ENCODE data around the gene ZNF66.
"Not testable (repeated sequence)": the region's sequence is repeated elsewhere in the genome, so short reads cannot be mapped to it uniquely, and the experiment has no call there.

Gene ZNF66

GRCh38 chr19:20776083-20777076 is at the start of gene ZNF66:
Gene ZNF66, plus strand, starts transcription at chr19:20776304. Its CDS starts 144 bp downstream, at chr19:20776448.
- Histone ChIP-seq H3K9me2 (replicated peaks; ENCODE audit: low read depth, low read length) (no peaks in the 10 kb centered on the region), H3K79me2 (ENCODE audit: insufficient read depth, low read length) (peaks cover 37% of the 10 kb centered on the region), H3K4me1 (ENCODE audit: insufficient read depth, low read length, poor library complexity, severe bottlenecking) (peaks cover 18% of the 10 kb centered on the region), H3K4me2 (ENCODE audit: low read depth, low read length, poor library complexity, severe bottlenecking) (peak within 1 kb of the TSS; percentile 83), H2AFZ (ENCODE audit: low read length) (peak within 1 kb of the TSS; percentile 68), H3K36me3 (ENCODE audit: insufficient read depth, low read length) (no peaks in the 10 kb centered on the region), H3K9me3 (ENCODE audit: insufficient read depth, low read depth, low read length) (no peaks in the 10 kb centered on the region), H3K4me3 (ENCODE audit: low read length, poor library complexity, severe bottlenecking) (peak within 1 kb of the TSS; percentile 85), H3K9ac (ENCODE audit: low read depth, low read length, poor library complexity, severe bottlenecking) (peak within 1 kb of the TSS; percentile 88), H3F3A (ENCODE audit: low read depth) (no peaks in the 10 kb centered on the region), H3K27me3 (ENCODE audit: insufficient read depth, low read length, poor library complexity, severe bottlenecking) (no peaks in the 10 kb centered on the region), H4K20me1 (ENCODE audit: insufficient read depth, low read length, poor library complexity, severe bottlenecking) (no peaks in the 10 kb centered on the region)
- TF ChIP-seq CTCF (conservative IDR thresholded peaks at IDR 0.05; ENCODE audit: low read length) = no peak
- no peak for TF ChIP-seq EZH2phosphoT487 (IDR thresholded peaks at IDR 0.05; ENCODE audit: borderline replicate concordance)

GRCh38 chr19:20750169-20750568 is 25.9 kb upstream of the ZNF66 start:
- H3F3A ChIP-seq (ENCODE audit: low read depth); H3K9me3 ChIP-seq (ENCODE audit: insufficient read depth, low read depth, low read length); H2AFZ ChIP-seq (ENCODE audit: low read length); H4K20me1 ChIP-seq (ENCODE audit: insufficient read depth, low read length, poor library complexity, severe bottlenecking); H3K4me3 ChIP-seq (ENCODE audit: low read length, poor library complexity, severe bottlenecking); H3K9me2 ChIP-seq (replicated peaks; ENCODE audit: low read depth, low read length); H3K4me2 ChIP-seq (ENCODE audit: low read depth, low read length, poor library complexity, severe bottlenecking); H3K27me3 ChIP-seq (ENCODE audit: insufficient read depth, low read length, poor library complexity, severe bottlenecking); H3K79me2 ChIP-seq (ENCODE audit: insufficient read depth, low read length); H3K9ac ChIP-seq (ENCODE audit: low read depth, low read length, poor library complexity, severe bottlenecking); H3K4me1 ChIP-seq (ENCODE audit: insufficient read depth, low read length, poor library complexity, severe bottlenecking); H3K36me3 ChIP-seq (ENCODE audit: insufficient read depth, low read length): not testable (repeated sequence)

GRCh38 chr19:20752291-20752690 is 23.8 kb upstream of the ZNF66 start:
- not testable (repeated sequence) for H3K27me3 ChIP-seq (ENCODE audit: insufficient read depth, low read length, poor library complexity, severe bottlenecking); H4K20me1 ChIP-seq (ENCODE audit: insufficient read depth, low read length, poor library complexity, severe bottlenecking); H3K79me2 ChIP-seq (ENCODE audit: insufficient read depth, low read length)

GRCh38 chr19:20769225-20769736 is 6.8 kb upstream of the ZNF66 start:
- not testable (repeated sequence) for H3K9me2 ChIP-seq (replicated peaks; ENCODE audit: low read depth, low read length); H3F3A ChIP-seq (ENCODE audit: low read depth); H3K27me3 ChIP-seq (ENCODE audit: insufficient read depth, low read length, poor library complexity, severe bottlenecking); H3K4me2 ChIP-seq (ENCODE audit: low read depth, low read length, poor library complexity, severe bottlenecking); H3K4me3 ChIP-seq (ENCODE audit: low read length, poor library complexity, severe bottlenecking); H2AFZ ChIP-seq (ENCODE audit: low read length); H3K79me2 ChIP-seq (ENCODE audit: insufficient read depth, low read length); H3K9ac ChIP-seq (ENCODE audit: low read depth, low read length, poor library complexity, severe bottlenecking); H3K4me1 ChIP-seq (ENCODE audit: insufficient read depth, low read length, poor library complexity, severe bottlenecking); H3K36me3 ChIP-seq (ENCODE audit: insufficient read depth, low read length); H4K20me1 ChIP-seq (ENCODE audit: insufficient read depth, low read length, poor library complexity, severe bottlenecking); H3K9me3 ChIP-seq (ENCODE audit: insufficient read depth, low read depth, low read length)

More at GRCh38 chr19:20752291-20752690, 23.8 kb upstream of the ZNF66 start:
- not testable (repeated sequence) for H3F3A ChIP-seq (ENCODE audit: low read depth); H3K9me3 ChIP-seq (ENCODE audit: insufficient read depth, low read depth, low read length); H3K36me3 ChIP-seq (ENCODE audit: insufficient read depth, low read length); H3K4me2 ChIP-seq (ENCODE audit: low read depth, low read length, poor library complexity, severe bottlenecking); H3K4me3 ChIP-seq (ENCODE audit: low read length, poor library complexity, severe bottlenecking); H3K9me2 ChIP-seq (replicated peaks; ENCODE audit: low read depth, low read length); H3K9ac ChIP-seq (ENCODE audit: low read depth, low read length, poor library complexity, severe bottlenecking); H2AFZ ChIP-seq (ENCODE audit: low read length); H3K4me1 ChIP-seq (ENCODE audit: insufficient read depth, low read length, poor library complexity, severe bottlenecking)
